ENCODE results near the gene LMO2.
"Not testable (repeated sequence)": the region's sequence is repeated elsewhere in the genome, so short reads cannot be mapped to it uniquely, and the experiment has no call there.

LMO2 gene

DNA sequence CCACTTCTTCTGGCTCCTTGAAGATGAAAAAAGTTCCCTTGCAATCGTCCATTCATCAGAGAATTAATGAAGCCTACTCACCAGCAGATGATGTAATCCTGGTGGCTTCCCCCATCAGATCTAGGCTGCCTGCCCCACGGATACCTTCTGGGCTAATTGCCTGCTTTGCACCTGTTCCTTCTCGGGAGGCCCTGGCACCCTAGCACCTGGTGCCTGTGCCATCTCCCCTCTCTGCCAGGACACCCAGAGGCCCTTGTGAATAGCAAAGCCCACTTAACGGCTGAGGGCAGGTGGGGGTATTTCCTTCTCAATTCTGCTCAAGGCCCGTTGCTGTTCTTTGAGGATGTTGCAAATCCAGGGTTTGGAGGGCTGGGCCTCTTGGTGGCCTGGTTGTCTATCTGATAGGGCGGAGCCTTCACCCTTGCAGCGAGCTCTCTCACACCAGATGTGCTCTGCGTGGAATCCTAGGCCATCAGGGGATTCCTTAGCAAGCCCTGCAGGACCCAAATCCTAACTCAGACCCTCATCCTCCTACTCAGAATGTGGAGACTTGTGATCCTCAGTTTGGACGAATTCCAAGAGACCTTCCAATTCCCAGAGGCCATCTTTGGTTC, at the start of gene LMO2:
Gene LMO2 (minus strand): TSS at position 363 of the 614 bp plus-strand sequence. CDS start 22,360 bp downstream, outside the sequence.
- peak; percentile 85 for DNase-seq

DNA sequence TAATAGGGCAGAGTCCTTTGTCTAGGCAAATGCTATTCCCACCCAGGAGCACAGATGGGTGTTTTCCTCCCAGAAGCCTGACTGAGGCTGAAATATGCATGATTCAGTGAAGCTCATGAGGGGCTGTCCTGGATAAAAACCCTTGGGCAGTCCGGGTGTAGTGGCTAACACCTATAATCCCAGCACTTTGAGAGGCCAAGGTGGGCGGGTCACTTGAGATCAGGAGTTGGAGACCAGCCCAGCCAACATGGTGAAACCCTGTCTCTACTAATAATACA, 48.6 kb upstream of the LMO2 start:
- no peak for DNase-seq

DNA sequence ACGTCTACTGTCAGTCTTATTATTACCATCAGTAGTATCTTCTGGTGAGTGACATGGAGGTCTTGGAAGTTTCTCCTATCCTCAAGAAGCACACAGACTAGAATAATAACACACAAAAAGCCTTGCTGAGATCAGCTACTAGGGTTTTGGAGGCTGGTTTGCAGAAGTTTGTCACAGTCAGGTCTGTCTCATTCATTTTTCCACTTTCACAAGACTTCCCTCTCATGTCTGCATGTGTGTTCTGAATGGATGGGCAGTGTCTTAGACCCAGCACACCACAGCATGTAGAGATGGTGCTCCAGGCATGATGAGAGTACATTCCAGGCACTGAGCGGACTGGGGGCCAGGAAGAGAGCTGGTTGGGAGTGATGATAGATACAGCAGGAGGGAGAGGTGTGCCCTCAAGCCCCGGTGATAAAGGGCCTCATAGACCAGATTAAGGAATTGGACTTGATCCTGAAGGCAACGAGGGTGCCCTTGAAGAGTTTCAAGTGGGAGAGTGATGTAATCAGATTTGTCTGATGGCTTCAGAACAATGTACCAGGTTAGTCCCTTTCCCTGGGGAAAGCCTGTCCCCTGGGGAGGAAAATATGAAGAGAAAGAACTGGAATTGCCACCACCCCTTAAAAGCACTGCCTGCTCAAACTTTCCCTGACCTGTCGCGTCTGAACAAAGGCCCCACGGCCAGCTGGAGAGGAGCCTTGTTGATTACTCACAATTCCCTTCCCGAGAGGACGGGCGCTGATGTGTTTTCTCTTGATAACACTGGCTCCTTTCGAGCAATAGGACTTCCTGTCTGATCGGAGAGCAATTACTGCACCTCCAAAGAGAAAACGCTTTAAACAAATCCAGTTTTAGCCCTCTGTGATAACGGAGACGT, 45.1 kb upstream of the LMO2 start:
- peak; percentile 52 for DNase-seq

DNA sequence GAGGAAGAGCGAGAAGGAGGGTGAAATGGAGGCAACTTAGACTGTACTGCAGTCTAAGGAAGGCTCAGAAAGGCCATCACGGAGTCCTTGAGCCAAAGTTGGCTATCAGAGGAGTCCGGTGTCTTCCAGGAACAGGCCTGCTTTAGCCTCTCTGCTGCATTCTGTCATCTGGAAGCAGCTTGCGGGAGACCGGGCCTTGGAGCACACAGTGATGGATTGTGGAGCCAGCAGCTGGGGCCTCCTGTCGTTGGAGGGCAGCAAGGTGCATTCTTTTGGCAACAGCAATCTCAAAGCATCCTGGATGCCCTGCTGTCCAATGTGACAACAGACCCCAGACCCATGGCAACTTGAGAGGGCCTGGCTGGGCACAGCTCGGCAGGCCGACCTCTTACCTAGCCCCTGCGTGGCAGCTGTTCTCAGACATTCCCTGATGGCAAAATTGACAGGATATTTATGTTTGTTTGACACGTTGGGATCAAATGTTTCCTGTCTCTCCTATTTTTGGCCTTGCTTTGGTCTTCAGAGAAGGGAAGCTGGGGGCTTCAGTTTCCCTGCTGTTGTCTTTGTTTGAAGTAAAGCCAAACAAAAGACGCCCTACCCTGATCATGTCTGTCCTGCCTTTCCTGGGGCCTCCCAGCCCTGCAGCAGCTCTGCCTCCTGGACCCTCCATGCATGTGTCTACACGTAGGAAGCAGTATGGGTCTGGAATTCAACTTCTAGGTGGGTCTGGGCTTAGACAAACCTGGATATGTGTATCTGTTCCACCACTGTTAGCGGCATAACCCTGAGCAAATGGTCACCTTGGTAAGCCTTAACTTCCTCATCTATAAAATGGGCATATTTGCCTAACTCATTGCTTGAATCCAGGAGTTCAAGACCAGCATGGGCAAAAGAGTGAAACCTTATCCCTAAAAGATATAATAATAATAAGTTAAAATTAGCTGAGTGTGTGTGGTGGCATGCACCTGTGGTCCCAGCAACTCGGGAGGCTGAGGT, 43.9 kb upstream of the LMO2 start:
- no peak for DNase-seq

DNA sequence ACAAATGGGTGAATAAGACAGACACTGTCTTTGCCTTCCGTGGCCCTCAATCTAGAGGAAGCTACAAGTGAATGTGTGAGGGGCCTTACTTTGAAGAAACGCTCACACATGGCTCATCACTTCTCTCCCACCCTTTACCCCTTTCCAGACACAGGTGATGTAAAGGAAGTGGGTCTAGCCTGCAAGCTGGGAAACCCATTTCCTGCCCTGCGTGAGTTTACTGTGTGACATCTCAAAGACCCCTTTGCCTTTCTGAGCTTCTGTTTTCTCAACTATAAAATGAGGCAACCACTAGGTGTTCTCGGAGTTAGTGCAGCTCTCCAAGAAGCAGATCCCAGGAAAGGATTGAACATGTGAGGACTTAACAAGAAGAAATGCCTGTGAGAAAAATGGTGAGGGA, 43.1 kb upstream of the LMO2 start:
- DNase-seq: no peak

DNA sequence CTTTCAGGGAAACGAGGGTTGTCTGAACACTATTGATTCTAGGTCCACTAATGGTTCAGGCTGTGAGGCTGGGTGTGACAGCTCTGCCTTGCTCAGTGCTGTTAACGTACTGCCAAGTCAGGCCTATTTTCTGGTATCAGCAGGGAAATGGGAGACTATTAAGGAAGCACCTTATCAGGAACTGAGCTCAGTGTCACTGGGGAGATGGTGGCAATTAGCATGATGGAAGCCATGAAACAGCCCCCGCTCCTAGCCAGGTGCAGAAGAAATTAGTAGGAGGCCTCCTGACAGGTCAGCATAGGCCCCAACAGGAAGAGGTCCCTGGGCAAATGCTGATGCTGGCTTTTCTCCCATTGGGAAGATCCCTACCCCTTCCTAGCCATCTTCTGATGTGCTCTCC, 42.6 kb upstream of the LMO2 start:
- DNase-seq: peak; percentile 38

DNA sequence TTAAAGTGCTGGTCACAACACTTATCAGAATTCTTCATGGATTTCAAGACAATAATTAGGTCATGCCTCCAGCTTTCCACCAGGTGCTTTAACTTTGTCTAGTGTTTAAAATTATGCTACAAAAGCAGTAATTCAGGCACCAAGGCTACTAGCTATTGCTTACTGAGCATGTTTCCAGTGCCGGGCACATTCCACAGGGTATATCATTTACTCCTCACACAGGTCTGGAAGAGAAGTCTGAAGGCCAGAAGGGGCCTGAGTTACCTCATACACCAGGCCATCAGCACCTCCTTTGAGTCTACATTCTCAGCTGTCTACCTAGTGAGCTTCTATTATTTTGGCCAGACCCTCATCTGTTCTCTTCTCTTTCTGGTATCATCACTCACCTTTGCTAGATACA, 41.7 kb upstream of the LMO2 start:
- no peak for DNase-seq

DNA sequence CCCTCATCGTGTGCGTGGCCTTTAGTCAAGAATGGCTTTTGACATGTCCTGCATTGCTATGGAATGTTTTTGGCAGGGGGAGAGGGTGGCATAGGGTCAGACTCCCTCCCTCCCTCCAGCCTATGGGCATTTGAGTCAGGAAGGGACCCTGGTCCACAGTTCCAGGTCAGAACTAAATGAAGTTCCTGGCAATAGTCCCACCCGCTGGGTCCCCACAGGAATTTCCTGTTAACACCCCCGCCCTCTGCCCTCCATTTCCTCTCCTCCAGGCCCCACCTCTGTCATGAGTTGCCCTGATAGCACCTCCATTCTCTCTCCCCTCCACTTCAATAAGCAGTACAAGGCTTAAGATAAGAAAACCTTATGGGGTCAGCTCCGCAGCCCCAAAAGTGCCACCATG, 40.8 kb upstream of the LMO2 start:
- no peak for DNase-seq

DNA sequence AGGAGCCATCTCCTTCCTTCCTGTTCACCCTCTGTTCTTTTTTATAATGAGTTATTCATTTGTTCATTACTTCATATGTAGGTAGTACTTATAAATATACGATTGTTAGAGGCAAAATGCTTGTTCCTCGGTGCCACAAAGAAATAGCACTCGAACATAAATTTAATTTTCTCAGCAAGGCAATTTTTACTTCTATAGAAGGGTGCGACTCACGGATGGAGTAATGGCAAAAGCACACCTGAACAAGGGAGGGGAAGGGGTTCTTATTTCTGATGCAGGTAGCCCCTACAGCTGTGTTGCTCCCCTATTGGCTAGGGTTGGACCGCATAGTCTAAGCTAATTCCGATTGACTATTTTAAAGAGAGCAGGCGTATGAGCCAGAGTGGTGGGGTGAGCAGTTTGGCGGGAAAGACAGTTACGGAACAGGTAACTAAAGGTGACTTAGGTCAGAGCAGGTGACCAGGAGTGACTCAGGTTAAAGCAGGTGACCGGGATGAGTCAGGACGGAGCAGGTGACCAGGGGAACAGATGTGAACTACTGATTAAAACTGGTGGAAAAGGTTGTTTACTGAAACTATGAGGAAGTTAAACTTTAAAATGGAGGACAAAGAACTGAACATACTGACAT, 40.0 kb upstream of the LMO2 start:
- not testable (repeated sequence) for DNase-seq

DNA sequence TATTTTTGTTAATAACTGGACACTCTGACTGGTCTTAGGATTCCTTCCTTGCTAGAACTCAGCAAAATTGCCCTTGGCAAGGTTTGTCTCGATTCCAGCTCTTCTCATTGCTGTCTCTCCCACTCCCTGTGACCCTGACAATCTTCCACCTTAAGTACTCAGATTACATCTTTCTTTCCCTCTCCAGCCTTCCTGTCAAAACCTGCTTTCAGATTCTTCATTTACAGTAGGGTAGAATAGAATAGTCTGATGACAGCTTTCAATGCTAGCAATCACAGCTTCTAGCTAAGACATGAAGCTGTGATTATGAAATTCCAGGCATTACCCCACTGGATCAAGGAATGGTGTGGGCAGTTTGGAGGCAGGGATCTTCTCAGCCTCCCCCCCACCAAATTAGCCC, 39.2 kb upstream of the LMO2 start:
- no peak for DNase-seq

DNA sequence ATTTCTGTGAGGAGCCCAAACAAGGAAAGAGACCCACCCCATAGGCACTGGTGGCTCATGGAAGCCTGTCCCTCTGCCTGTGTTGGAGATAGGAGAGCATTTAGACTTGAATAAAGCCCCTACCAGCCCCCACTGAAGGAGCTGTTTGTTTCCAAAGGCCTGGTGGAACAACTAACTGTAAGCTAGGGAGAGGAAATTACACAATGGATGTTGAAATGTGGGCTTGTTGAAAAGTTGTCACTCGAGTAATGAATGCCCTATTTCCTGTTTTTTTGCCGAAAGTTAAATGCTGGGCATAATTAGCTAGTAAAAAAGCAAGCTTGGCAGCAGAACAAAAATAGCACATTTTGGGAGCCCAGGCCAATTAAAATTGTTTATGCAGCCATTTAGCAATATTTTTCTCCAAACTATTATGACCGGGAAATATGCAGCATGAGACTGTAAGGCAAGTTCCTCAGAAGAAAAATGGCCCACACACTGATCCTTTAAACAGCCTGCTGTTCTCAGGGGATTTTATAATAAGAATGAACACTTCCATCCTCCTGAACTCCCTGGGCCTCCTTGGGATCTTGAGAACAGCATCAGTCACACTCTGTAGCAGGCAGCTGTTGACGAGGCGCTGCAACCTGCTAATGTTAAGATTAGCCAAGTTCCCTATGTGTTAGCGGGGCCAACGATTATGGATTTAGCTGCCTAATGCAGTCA, 38.6 kb upstream of the LMO2 start:
- no peak for DNase-seq

DNA sequence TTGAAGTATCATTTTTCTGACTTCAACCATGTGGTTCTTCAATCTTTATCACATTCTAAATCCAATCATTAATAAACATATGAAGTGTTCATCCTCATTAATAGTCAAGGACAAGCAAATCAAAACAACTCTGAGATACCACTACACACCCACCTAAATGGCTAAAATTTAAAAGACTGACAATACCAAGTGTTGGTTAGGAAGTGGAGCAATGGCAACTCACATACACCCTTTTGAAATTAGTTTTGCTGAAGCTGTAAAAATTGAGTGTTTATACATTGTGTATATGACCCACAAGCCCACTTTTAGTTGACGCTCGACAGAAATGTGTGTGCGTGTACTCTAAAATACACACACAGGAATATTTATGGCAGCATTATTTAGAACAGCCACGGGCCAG, 36.7 kb upstream of the LMO2 start:
- DNase-seq: no peak

DNA sequence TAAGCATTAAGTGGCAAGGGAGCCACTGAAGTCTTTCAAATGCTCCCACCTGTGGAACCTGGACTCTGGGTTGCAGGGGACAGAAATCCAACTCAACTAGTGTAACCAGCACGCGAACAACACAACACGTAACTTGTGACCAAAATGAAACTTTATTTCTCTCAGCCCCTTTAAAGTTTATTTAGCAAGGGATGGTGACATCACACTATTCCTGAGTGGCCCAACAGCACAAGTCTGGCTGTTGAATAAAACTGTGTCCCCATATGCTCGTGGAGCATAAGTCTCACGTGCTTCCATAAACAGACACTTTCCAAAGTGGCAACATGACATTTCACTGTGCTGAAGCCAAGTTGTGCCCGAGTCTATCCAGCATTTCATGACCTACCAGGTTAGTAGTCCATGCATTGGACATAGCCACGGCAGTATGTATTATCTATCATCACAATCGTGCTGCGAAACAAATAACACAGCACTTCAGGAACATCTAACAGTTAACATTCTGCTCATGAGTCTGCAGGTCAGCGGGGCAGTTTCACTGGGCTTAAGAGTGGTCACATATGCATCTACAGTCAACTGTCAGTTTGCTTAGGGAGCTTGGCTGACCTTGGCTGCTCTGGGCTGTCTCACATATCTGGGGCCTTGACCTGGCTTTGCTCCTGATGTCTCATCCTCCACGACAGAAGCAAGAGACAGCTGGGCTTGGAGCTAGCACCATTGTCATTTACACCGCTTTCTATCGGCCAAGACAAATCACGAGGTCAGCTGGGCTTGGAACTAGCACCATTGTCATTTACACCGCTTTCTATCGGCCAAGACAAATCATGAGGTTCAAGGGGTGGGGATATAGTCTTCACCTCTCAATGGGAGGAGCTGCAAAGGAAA, 35.0 kb upstream of the LMO2 start:
- no peak for DNase-seq

DNA sequence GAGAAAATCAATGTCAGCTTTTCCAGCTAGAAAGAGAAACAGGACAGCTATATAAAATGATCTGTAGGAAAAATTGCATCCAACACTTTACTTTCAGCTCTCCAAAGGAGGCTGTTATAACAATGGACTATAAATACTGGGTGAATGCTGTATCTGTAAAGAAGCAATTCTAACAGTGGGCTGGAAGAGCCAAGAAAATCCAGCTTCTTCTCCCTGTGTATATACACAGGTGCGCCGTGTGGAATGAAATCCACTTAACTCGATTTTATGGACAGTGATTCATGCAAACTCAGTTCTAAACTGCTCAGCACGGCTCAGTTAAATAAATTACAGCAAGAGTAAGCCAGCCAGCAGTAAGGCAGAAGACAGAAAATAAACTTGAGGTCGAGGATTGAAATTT, 32.5 kb upstream of the LMO2 start:
- DNase-seq: no peak

DNA sequence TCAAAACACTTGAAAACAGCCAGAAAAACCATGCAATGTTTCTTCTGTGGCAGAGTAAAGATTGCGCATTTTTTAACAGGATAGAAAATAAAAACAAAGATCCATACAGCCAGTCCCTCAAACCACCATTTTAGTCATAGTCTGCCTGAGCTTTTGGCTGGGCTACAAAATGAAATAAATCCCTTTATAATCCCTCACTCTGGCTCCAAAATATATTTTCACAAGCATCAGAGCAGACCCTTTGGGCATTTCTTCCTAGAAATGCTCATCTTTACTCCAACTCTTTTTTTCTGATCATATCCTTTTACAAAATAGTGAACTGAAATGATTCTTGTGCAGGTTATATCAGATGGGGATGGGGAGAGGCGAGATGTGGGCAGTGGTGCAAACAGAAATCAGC, 31.8 kb upstream of the LMO2 start:
- DNase-seq: no peak

DNA sequence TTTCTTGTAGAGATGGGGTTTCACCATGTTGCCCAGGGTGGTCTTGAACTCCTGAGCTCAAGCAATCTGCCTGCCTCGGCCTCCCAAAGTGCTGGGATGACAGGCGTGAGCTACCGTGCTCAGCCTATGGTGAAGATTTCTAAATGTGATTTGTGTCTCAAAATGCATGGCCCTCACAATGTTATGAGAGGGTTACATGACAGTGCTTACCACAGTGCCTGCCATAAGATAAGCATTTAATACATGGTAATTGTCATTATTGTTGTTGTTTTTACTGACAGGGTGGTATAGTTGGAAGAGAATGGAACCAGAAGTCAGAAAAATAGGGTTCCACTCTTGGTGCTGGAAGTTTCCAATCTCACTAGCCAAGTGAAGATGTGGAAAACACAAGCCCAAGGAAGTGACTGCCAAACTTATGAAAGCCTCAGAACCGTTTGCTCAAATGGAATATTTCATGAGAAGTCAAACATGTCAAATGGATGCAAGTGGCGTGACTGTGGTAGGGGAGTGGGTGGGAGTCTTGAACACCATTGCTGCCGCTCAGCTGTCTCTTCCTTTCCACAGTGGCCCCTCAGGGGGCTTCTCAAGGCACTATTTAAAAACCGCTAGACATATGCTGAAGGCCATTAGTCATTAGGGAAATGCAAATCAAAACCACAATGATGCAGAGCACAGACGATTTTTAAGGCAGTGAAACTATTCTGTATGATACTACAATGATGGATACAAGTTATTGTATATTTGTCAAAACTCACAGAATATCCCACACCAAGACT, 29.1 kb upstream of the LMO2 start:
- DNase-seq: no peak

DNA sequence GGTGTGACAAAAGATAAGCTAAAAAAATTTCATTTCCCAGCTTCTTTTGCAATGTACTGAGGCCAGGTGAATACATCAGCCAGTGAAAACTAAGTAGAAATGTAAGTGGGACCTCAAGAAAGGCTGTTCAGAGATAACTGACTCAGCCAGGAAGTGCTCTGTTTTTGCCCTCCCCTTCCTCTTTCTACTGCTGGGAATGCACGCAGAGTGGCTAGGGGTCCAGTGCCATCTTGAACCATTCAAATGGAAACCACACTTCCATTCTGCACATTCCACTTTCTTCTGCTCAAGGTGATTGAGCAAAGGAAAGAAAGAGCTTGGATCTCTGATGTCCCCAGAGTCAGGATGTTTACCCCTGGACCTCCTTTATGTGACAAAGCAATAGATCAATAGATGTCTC, 27.8 kb upstream of the LMO2 start:
- DNase-seq: no peak

DNA sequence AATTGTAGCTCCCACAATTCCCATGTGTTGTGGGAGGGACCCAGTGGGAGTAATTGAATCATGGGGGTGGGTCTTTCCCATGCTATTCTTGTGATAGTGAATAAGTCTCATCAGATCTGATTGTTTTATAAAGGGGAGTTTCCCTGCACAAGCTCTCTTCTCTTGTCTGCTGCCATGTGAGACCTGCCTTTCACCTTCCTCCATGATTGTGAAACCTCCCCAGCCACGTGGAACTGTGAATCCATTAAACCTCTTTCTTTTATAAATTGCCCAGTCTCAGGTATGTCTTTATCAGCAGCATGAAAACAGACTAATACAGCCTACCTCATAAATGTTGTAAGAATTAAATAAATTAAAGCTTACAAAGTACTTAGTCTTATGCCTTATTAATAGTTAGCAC, 25.5 kb upstream of the LMO2 start:
- DNase-seq: not testable (repeated sequence)

DNA sequence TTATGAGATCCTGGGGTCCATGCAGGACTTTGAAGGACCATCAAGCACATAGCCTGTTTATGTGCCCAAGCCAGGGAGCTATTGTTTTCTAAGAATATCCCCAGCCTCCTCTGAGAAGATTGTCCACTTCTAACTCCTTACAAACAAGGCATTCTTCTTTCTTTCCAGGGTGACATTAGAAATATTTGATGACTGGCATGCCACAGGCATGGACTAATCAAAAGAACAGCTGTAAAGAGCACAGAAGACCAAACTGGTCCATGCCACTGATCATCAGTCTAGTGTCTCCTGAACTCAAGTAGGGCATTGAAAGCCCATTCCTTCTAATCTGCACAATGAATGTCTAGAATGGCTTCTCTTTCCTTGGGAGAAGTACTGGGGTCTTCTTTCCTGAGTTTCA, 24.9 kb upstream of the LMO2 start:
- no peak for DNase-seq

DNA sequence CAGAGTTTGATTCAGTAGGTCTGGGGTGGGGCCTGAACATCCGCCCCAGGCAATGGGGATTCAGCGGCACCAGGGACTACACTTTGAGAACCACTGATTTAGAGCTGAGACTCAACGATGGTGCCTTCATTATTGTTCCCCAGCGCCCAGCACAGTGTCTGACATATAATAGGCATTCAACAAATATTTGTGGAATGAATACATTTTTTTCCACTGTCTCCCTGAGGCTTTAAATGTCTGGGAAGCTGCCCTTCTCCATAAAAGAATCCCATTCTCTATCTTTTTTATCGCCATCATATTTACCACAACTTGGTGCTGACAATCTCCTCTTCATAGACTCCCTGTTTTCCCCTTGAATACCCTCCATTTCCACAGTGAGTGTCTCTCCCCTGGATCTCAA, 23.6 kb upstream of the LMO2 start:
- no peak for DNase-seq

DNA sequence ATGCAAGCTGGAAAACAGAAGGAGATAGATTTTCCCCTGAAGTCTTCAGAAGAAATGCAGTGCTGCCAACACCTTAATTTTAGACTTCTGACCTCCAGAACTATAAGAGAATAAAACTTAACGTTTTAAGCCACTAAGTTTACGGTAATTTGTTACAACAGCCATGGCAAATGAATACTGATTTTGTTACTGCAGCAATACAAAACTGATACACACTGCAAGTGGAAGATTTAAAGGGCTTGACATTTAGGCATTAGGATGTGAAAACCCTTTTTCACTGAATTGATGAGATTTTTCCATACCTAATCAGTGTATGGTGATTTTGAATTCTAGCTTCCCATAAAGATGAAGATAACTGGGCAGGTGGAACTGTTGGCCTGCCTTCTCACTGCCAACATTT, 22.1 kb upstream of the LMO2 start:
- no peak for DNase-seq

Data from NCI-H1436 (cell line).